Glomerular endothelial cell (primary cell): Measurements from ENCODE around the gene ATIC. TPM values are rescaled to one million over a fixed set of nuclear protein-coding genes. Genes with fewer than 3 reads are reported as not detected.

Source experiments
- DNase-seq: peaks from one replicate; pipeline ENCODE4 v3.0.0-alpha.2; 2011; ENCODE audit warnings: low read depth, low spot score; ENCODE audit errors: extremely low read depth
- total RNA-seq: library from RNA; depleted of rRNA; stranded (reverse); fragments of >200 nt; gene quantifications from 2 replicates; pipeline ENCODE4 v1.2.3, GENCODE V29; 2015

ATIC gene
- total RNA-seq, 1 donor from 2014 or later = 43.6 TPM

- DNase-seq = no peak
Measured at GRCh38 chr2:215374642-215375466, 63.0 kb downstream of the ATIC start.

GRCh38 chr2:215375467-215375830 lies 63.6 kb downstream of the ATIC start:
- DNase-seq = no peak

- no peak for DNase-seq
Measured at GRCh38 chr2:215376103-215376780, 64.4 kb downstream of the ATIC start.

GRCh38 chr2:215377283-215377682 lies 65.4 kb downstream of the ATIC start:
- no peak for DNase-seq

GRCh38 chr2:215378045-215378444 lies 66.2 kb downstream of the ATIC start:
- no peak for DNase-seq

GRCh38 chr2:215379039-215379438 lies 67.2 kb downstream of the ATIC start:
- no peak for DNase-seq

- no peak for DNase-seq
Measured at GRCh38 chr2:215379948-215380347, 68.1 kb downstream of the ATIC start.

- no peak for DNase-seq
Measured at GRCh38 chr2:215380699-215381098, 68.8 kb downstream of the ATIC start.

GRCh38 chr2:215382011-215382410 lies 70.2 kb downstream of the ATIC start:
- DNase-seq = no peak

GRCh38 chr2:215382480-215382879 lies 70.6 kb downstream of the ATIC start:
- DNase-seq = no peak

- no peak for DNase-seq
Measured at GRCh38 chr2:215383652-215384279, 71.9 kb downstream of the ATIC start.

- no peak for DNase-seq
Measured at GRCh38 chr2:215384710-215385109, 72.9 kb downstream of the ATIC start.

- no peak for DNase-seq
Measured at GRCh38 chr2:215386566-215386965, 74.7 kb downstream of the ATIC start.

GRCh38 chr2:215388002-215388728 lies 76.3 kb downstream of the ATIC start:
- DNase-seq = no peak

GRCh38 chr2:215390550-215390913 lies 78.7 kb downstream of the ATIC start:
- DNase-seq = no peak

- DNase-seq = no peak
Measured at GRCh38 chr2:215391531-215391930, 79.7 kb downstream of the ATIC start.

GRCh38 chr2:215392164-215392563 lies 80.3 kb downstream of the ATIC start:
- no peak for DNase-seq

GRCh38 chr2:215392687-215393270 lies 80.9 kb downstream of the ATIC start:
- no peak for DNase-seq

GRCh38 chr2:215394102-215394805 lies 82.4 kb downstream of the ATIC start:
- no peak for DNase-seq
